ENCODE results near the gene CYP1B1.

DNA sequence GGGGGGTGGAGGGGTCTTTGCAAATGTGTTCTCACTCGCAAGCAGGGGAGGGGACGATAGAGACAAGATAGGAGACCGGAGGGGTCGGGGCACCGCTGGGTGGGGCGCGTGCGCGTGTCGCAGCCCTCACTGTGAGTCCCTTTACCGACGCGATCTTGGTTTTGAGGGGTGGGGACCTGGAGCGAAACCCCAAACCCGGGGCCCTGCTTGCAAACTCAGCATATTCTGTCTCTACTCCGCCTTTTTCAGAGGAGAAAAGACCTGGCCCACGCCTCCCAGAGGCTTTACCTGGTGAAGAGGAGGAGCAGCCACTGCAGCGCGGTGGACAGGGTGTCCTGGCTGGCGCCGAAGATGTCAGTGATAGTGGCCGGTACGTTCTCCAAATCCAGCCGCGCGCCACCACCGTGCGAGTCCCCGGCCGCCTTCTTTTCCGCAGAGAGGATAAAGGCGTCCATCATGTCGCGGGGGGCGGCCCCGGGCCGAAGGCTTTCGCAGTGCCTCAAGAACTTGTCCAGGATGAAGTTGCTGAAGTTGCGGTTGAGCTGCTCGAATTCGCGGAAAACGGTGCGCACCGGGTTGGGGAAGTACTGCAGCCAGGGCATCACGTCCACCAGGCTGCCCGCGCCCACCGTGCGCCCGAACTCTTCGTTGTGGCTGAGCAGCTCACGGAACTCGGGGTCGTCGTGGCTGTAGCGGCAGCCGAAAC is 1.7 kb downstream of the CYP1B1 start:
- TF ChIP-seq CTCF (IDR thresholded peaks at IDR 0.05) (no peak), POLR2A (IDR thresholded peaks at IDR 0.05) (no peak)
